Naive thymus-derived CD4-positive, alpha-beta T cell (primary cell): ENCODE data around the gene GTPBP3. TPM values are rescaled to one million over a fixed set of nuclear protein-coding genes. Genes with fewer than 3 reads are reported as not detected.
A peak's percentile ranks its signal among the peaks of the same experiment; 100 is the strongest.

Experiments
- ATAC-seq: fragments of 150-1000 bp; cut with Tn5 transposase; 2 replicates; pipeline ENCODE4 v1.10.0; 2021; ENCODE audit warnings: mild to moderate bottlenecking, moderate library complexity
- CTCF ChIA-PET: fragments of 350-600 bp; sonication (Branson Sonifier 250); formaldehyde crosslinking; loops from one replicate; lab custom pipeline; 2021; ENCODE audit warnings: antibody characterized with exemption; lab: Charles Lee
- POLR2A ChIA-PET: fragments of 350-600 bp; sonication (Branson Sonifier 250); formaldehyde crosslinking; loops from one replicate; lab custom pipeline; 2021; ENCODE audit warnings: antibody characterized with exemption, inconsistent platforms; lab: Charles Lee
- DNase-seq, 9 donors: peaks; one replicate each; pipeline versions ENCODE4 v3.0.0 to v3.0.0-alpha.2; 2020 to 2022; ENCODE audit warnings: mixed read lengths in 1 of 9
- H3K27ac ChIP-seq: one replicate; pipeline ENCODE4 v1.7.0; 2013; ENCODE audit warnings: mild to moderate bottlenecking, low read depth, low read length, moderate library complexity
- H3K27me3 ChIP-seq, 2 donors: one replicate each; pipeline ENCODE4 v1.7.0; 2013; ENCODE audit warnings: low read length in 2 of 2, mild to moderate bottlenecking in 2 of 2, moderate library complexity in 2 of 2; ENCODE audit not compliant: control insufficient read depth in 2 of 2, insufficient read depth in 2 of 2
- H3K36me3 ChIP-seq, 3 experiments: 1 replicate in 2 of 3; 2 replicates in 1 of 3; pipeline ENCODE4 v1.7.0; 2013; ENCODE audit warnings: low read length in 3 of 3, mild to moderate bottlenecking in 3 of 3, moderate library complexity in 1 of 3; ENCODE audit not compliant: insufficient read depth in 3 of 3, control insufficient read depth in 2 of 3
- H3K4me1 ChIP-seq, 2 donors: one replicate each; pipeline ENCODE4 v1.7.0; 2013; ENCODE audit warnings: low read length in 2 of 2, mild to moderate bottlenecking in 2 of 2, moderate library complexity in 1 of 2; ENCODE audit not compliant: control insufficient read depth in 2 of 2, insufficient read depth in 2 of 2
- H3K4me3 ChIP-seq: 2 replicates; pipeline ENCODE4 v1.7.0; 2013; ENCODE audit warnings: mild to moderate bottlenecking, low read length
- H3K9me3 ChIP-seq, 3 experiments: 1 replicate in 2 of 3; 2 replicates in 1 of 3; pipeline ENCODE4 v1.7.0; 2013; ENCODE audit warnings: low read length in 3 of 3; ENCODE audit not compliant: control insufficient read depth in 2 of 3
- H3K27ac Mint-ChIP-seq, 9 donors: one replicate each; pipeline ENCODE4 v1.8.0; 2020 to 2022; ENCODE audit warnings: mixed read lengths in 9 of 9, mild to moderate bottlenecking in 8 of 9, moderate library complexity in 5 of 9, inconsistent platforms in 2 of 9
- H3K27me3 Mint-ChIP-seq, 5 donors: one replicate each; pipeline ENCODE4 v1.8.0; 2021 to 2022; ENCODE audit warnings: mixed read lengths in 5 of 5, mild to moderate bottlenecking in 1 of 5
- H3K36me3 Mint-ChIP-seq, 5 donors: one replicate each; pipeline ENCODE4 v1.8.0; 2020 to 2022; ENCODE audit warnings: mixed read lengths in 5 of 5, mild to moderate bottlenecking in 3 of 5, inconsistent platforms in 1 of 5
- H3K4me1 Mint-ChIP-seq, 7 donors: one replicate each; pipeline ENCODE4 v1.8.0; 2020 to 2022; ENCODE audit warnings: mixed read lengths in 7 of 7, mild to moderate bottlenecking in 3 of 7, inconsistent platforms in 1 of 7
- H3K4me3 Mint-ChIP-seq, 10 donors: one replicate each; pipeline ENCODE4 v1.8.0; 2020 to 2022; ENCODE audit warnings: mild to moderate bottlenecking in 10 of 10, mixed read lengths in 10 of 10, moderate library complexity in 6 of 10, inconsistent platforms in 2 of 10
- H3K9me3 Mint-ChIP-seq, 11 donors: one replicate each; pipeline ENCODE4 v1.8.0; 2020 to 2022; ENCODE audit warnings: mixed read lengths in 11 of 11, mild to moderate bottlenecking in 4 of 11, inconsistent platforms in 1 of 11, moderate library complexity in 1 of 11
- intact Hi-C, 2 donors: fragments of 100-400 bp; cut with micrococcal nuclease; formaldehyde crosslinking; loops; one replicate each; pipeline ENCODE4 v1.15.1; 2023
- polyA plus RNA-seq, 2 donors: library from polyadenylated mRNA; unstranded; fragments of 300-500 nt; fragmentation: Illumina TruSeq; gene quantifications; one replicate each; pipeline ENCODE4 v1.2.3, GENCODE V29; 2021
- total RNA-seq, 6 experiments: library from RNA in 5 of 6; stranded (reverse) in 5 of 6; gene quantifications; 1 replicate in 5 of 6; 2 replicates in 1 of 6; pipeline ENCODE4 v1.2.3 and lab custom pipeline; 2021 to 2026

GTPBP3 gene
- total and polyA plus RNA-seq, 7 experiments from 2014 or later = 5.1 to 59.8 (median 36.8) TPM

DNA sequence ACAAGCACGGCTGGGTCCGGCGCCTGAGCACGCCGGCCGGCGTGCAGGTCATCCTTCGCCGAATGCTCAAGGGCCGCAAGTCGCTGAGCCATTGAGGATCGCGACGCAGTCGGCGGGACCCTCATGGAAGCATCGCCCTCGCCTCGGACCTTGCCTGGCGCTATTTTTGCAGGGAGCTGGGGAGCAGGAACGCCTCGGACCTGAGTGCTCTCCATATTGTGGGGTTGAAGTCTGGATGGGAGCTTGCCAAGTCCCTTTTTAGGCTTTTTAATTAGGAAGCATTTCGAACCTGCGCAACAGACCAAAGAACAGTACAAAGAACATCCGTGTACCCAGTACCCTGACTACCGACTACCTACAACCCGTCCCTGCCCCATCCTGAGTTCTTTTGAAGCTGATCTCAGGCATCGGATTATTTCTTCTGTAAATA, 31.1 kb upstream of the GTPBP3 start:
- Histone ChIP-seq H3K4me3 (peak overlapping the region; percentile 93), H3K27ac (peak overlapping the region; percentile 81), H3K27me3 (no peaks in the 10 kb centered on the region), H3K36me3 (peaks cover 0 to 8% (median 0%) of the 10 kb centered on the region in 3 experiments), H3K4me1 (peaks cover 25 to 35% of the 10 kb centered on the region in 2 donors), H3K9me3 (no peaks in the 10 kb centered on the region)
- intact Hi-C loops = loop anchor here (5.0 to 10.0 kb wide), 6 partner anchors 101 to 1929 kb away; partner anchors contain the start of genes C19orf44 (in 2 of the 2), CALR3 (in 2 of the 2), AKAP8 (in 1 of the 2) and BST2 (in 1 of the 2)
- ChIA-PET POLR2A (interaction anchor here (0.6 to 5.8 kb wide), 10 partner anchors 18 to 939 kb away, joined by 3 to 56 read pairs (median 4); partner anchors contain the start of genes ANO8 and GTPBP3), CTCF (interaction anchor here (0.6 to 0.7 kb wide), 6 partner anchors 16 to 181 kb away, joined by 3 to 7 read pairs (median 4); no protein-coding TSS in a partner anchor)
- DNase-seq (no peak), ATAC-seq (no peak)
- Mint-ChIP-seq H3K36me3 (peaks cover 0 to 6% (median 0%) of the 10 kb centered on the region in 5 donors), H3K9me3 (no peaks in the 10 kb centered on the region), H3K4me3 (peak overlapping the region; percentile 82 to 94 (median 90)), H3K4me1 (peaks cover 30 to 68% (median 61%) of the 10 kb centered on the region in 7 donors), H3K27me3 (no peaks in the 10 kb centered on the region), H3K27ac (peak overlapping the region; percentile 70 to 92 (median 84))

DNA sequence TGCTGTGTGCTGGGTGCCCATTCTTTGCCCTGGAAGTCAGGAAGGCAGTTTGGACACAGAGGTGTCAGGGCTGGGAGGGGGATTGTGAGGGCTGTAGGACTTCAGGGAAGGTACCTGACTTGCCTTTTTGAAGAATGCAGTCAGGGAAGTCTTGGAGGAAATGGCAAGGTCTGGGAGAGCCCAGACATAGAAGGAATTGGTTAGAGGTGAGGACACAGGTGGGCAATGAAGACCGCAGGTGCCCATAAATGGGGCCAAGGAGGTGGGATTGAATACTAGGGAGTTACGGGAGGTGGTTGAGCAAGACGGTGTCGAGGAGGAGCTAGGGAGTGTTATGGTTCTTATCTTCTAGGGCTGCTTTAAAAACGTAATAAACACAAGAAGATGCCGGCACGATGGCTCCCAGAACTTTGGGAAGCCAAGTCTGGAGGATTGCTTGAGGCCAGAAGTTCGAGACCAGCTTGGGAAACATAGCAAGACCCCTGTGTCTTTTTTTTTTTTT, 29.4 kb upstream of the GTPBP3 start:
- ChIA-PET CTCF (interaction anchor here (1.8 kb wide), 1 partner anchor 37 kb away, joined by 8 read pairs; no protein-coding TSS in a partner anchor), POLR2A (interaction anchor here (1.3 to 5.8 kb wide), 5 partner anchors 16 to 239 kb away, joined by 3 to 56 read pairs (median 17); partner anchors contain the start of genes ANO8, GTPBP3 and PGLS)
- Mint-ChIP-seq H3K4me1 (peaks cover 32 to 69% (median 61%) of the 10 kb centered on the region in 7 donors), H3K27ac (peak overlapping the region in 4 of 9 donors; percentile 62 to 89 (median 76)), H3K36me3 (peaks cover 0 to 6% (median 0%) of the 10 kb centered on the region in 5 donors), H3K27me3 (no peaks in the 10 kb centered on the region), H3K4me3 (peak overlapping the region in 9 of 10 donors; percentile 6 to 90 (median 32)), H3K9me3 (no peaks in the 10 kb centered on the region)
- Histone ChIP-seq H3K4me3 (no peak overlapping the region), H3K27me3 (no peaks in the 10 kb centered on the region), H3K27ac (no peak overlapping the region), H3K9me3 (no peaks in the 10 kb centered on the region), H3K36me3 (peaks cover 0 to 21% (median 0%) of the 10 kb centered on the region in 3 experiments), H3K4me1 (peaks cover 29 to 35% of the 10 kb centered on the region in 2 donors)
- no peak for DNase-seq
- ATAC-seq = no peak
- intact Hi-C loops = loop anchor here (5.0 to 10.0 kb wide), 6 partner anchors 99 to 1931 kb away; partner anchors contain the start of genes C19orf44 (in 2 of the 2), CALR3 (in 2 of the 2), AKAP8 (in 1 of the 2) and BST2 (in 1 of the 2)

DNA sequence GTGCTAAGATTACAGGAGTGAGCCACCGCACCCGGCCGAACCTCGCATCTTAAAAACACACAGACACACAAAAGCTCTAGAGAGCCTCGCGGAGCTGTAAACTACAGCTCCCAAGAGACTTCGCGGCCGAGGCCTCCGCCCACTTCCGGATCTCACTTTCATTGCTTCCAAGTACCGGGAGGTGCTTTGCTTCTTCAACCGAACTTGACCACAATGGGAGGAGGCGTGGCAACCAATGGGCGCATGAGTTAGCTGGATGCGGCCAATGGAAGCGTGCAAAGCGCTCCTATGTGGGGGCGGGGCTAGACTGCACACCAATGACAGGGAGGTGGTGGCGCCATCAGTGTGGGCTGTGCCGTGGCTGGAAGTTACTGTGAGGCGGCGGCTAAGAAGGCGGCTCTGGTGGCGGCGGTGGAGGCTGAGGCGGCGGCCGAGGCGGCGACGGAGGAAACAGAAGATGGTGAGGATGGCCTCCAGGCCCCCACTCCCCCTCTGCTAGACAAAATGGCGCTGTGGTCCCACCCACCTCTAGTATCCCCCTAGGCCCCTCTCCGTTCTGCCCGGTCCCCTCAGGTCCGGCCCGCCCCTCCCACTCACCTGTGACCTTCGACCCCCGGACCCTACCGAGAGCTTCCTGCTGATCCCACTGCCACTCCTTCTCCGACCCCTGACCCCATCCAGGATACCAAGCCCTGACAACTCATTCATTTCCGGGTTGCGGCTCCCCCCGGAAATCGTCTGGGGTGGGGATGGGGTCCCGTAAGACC, 28.0 kb upstream of the GTPBP3 start, which contains the start of gene DDA1:
TSS of gene DDA1 (plus strand) at position 366 of the 767 bp plus-strand sequence. CDS start at position 458, 92 bp downstream.
- peaks cover 22 to 28% of the 10 kb centered on the region in 2 donors for H3K4me1 ChIP-seq
- H3K27ac ChIP-seq = peak within 1 kb of the TSS; percentile 87
- POLR2A ChIA-PET = interaction anchor here (0.6 to 5.8 kb wide), 14 partner anchors 12 to 1223 kb away, joined by 3 to 56 read pairs (median 4); partner anchors contain the start of genes ANO8, BABAM1, GTPBP3 and MVB12A
- Mint-ChIP-seq H3K4me1 (peaks cover 32 to 60% (median 50%) of the 10 kb centered on the region in 7 donors), H3K27ac (peak within 1 kb of the TSS; percentile 91 to 98 (median 94)), H3K4me3 (peak within 1 kb of the TSS; percentile 91 to 100 (median 97)), H3K9me3 (no peaks in the 10 kb centered on the region), H3K27me3 (no peaks in the 10 kb centered on the region), H3K36me3 (peaks cover 0 to 8% (median 0%) of the 10 kb centered on the region in 5 donors)
- intact Hi-C loops = loop anchor here (1.0 to 10.0 kb wide), 13 partner anchors 17 to 1932 kb away; partner anchors contain the start of genes C19orf44 (in 2 of the 2), CALR3 (in 2 of the 2), GTPBP3 (in 2 of the 2) and HAUS8 (in 2 of the 2)
- no peaks in the 10 kb centered on the region for H3K9me3 ChIP-seq
- H3K27me3 ChIP-seq = no peaks in the 10 kb centered on the region
- DNase-seq (peak; percentile 81 to 100 (median 99)), ATAC-seq (peak; percentile 92)
- H3K4me3 ChIP-seq = peak within 1 kb of the TSS; percentile 86
- CTCF ChIA-PET = interaction anchor here (0.5 to 1.9 kb wide), 7 partner anchors 16 to 80 kb away, joined by 3 to 8 read pairs (median 5); partner anchors contain the start of gene BABAM1
- H3K36me3 ChIP-seq = peaks cover 0 to 29% (median 9%) of the 10 kb centered on the region in 3 experiments

DNA sequence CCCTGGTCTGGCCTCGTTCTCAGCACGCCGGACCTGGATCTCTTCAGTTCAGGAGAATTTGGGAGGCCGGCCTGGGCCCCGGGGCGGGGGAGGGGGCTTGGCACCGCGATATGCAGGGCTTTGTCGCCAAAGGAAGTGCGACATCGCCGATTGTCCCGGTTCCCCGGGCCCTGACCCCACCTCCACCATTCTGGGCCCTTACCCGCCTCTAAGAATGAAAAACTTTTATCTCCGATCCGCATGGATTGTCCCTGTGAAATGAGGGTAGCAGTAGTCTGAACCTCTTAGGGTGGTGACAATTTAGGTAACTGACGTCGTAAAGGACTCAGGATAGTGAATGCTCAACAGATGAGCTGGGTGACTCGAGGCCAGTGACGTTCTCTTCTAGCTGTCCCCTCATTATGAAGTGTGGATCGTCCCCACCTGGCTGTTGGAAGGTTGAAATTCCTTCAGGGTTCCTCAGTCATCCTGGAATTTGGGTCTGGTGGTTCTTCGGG, 27.3 kb upstream of the GTPBP3 start:
- H3K27me3 Mint-ChIP-seq = no peaks in the 10 kb centered on the region
- no peaks in the 10 kb centered on the region for H3K9me3 Mint-ChIP-seq
- ChIA-PET CTCF (interaction anchor here (0.6 to 1.9 kb wide), 6 partner anchors 17 to 185 kb away, joined by 3 to 6 read pairs (median 4); partner anchors contain the start of gene BABAM1), POLR2A (interaction anchor here (0.7 to 5.8 kb wide), 5 partner anchors 14 to 184 kb away, joined by 3 to 56 read pairs (median 17); partner anchors contain the start of genes ANO8, GTPBP3 and SLC27A1)
- peak overlapping the region; percentile 91 to 100 (median 97) for H3K4me3 Mint-ChIP-seq
- Histone ChIP-seq H3K27me3 (no peaks in the 10 kb centered on the region), H3K36me3 (peaks cover 0 to 34% (median 10%) of the 10 kb centered on the region in 3 experiments), H3K27ac (peak overlapping the region; percentile 87), H3K9me3 (no peaks in the 10 kb centered on the region), H3K4me3 (peak overlapping the region; percentile 86), H3K4me1 (peaks cover 22 to 25% of the 10 kb centered on the region in 2 donors)
- intact Hi-C loops = loop anchor here (1.0 to 10.0 kb wide), 13 partner anchors 18 to 1933 kb away; partner anchors contain the start of genes C19orf44 (in 2 of the 2), CALR3 (in 2 of the 2), GTPBP3 (in 2 of the 2) and HAUS8 (in 2 of the 2)
- peaks cover 0 to 8% (median 0%) of the 10 kb centered on the region in 5 donors for H3K36me3 Mint-ChIP-seq
- H3K27ac Mint-ChIP-seq = peak overlapping the region; percentile 91 to 98 (median 94)
- ATAC-seq = no peak
- peak in 2 of 9 donors; percentile 26 to 36 for DNase-seq
- H3K4me1 Mint-ChIP-seq = peaks cover 29 to 53% (median 44%) of the 10 kb centered on the region in 7 donors

DNA sequence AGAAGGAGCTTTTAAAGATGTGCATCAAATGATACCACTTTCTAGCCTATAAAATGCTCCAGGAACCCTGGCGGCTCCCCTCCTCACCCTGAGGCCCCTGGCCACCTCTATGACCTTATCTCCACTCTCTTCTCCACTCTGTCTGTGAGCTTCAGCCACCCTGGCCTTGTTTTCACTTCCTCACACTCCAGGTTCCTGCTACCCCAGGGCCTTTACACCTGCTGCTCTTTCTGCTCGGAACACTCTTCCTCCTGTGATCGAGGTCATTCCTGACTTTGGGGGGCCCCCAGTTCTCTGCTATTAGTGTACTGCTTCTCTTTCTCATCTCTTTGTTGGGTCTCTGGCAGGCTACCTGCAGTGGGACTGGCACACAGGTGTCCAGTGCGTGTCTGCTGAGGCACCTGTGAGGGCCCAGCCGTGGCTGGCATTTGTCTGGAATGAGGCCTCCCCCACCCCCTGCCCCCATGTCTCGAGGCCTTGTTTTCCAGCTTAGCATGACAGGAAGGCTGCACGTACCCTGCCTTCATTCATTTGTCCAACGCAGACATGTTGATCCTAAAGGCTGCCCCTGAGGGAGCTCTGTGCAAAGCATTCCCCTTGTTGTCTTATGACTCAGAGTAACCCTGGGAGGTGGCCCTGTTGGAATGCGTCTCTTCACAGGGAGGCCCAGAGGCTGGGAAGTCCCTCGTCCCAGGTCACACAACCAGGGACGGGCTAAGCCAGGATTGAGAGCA, 25.7 kb upstream of the GTPBP3 start:
- POLR2A ChIA-PET = interaction anchor here (0.7 kb wide), 1 partner anchor 315 kb away, joined by 3 read pairs; no protein-coding TSS in a partner anchor
- no peak for DNase-seq

More for the DNA sequence above, 25.7 kb upstream of the GTPBP3 start:
- H3K4me1 Mint-ChIP-seq = peaks cover 24 to 41% (median 33%) of the 10 kb centered on the region in 7 donors
- Histone ChIP-seq H3K4me3 (no peak overlapping the region), H3K9me3 (no peaks in the 10 kb centered on the region), H3K36me3 (peaks cover 0 to 44% (median 16%) of the 10 kb centered on the region in 3 experiments), H3K27me3 (no peaks in the 10 kb centered on the region), H3K27ac (no peak overlapping the region), H3K4me1 (peaks cover 16 to 17% of the 10 kb centered on the region in 2 donors)
- H3K36me3 Mint-ChIP-seq = peaks cover 0 to 13% (median 4%) of the 10 kb centered on the region in 5 donors
- no peaks in the 10 kb centered on the region for H3K27me3 Mint-ChIP-seq
- CTCF ChIA-PET = no interaction called here
- intact Hi-C loops = no loop called here
- no peaks in the 10 kb centered on the region for H3K9me3 Mint-ChIP-seq
- peak overlapping the region in 3 of 9 donors; percentile 72 to 81 (median 75) for H3K27ac Mint-ChIP-seq
- ATAC-seq = no peak
- H3K4me3 Mint-ChIP-seq = peak overlapping the region; percentile 9 to 98 (median 64)
